NCI-H1930 (cell line): ENCODE data around the gene CREB5.
"Not testable (repeated sequence)": the region's sequence is repeated elsewhere in the genome, so short reads cannot be mapped to it uniquely, and the experiment has no call there.

Experiments used
- DNase-seq, 2 experiments: peaks; one replicate each; lab custom pipeline; 2025; lab: John Stamatoyannopoulos, UW

CREB5 gene

GRCh38 chr7:28782362-28782761, 370.0 kb downstream of the CREB5 start:
- DNase-seq, result no peak

- DNase-seq, result no peak
These were observed 372.0 kb downstream of the CREB5 start for GRCh38 chr7:28784171-28784902.

GRCh38 chr7:28785041-28785995, 373.0 kb downstream of the CREB5 start:
- DNase-seq, result no peak

- not testable (repeated sequence) for DNase-seq
These were observed 373.8 kb downstream of the CREB5 start for GRCh38 chr7:28786156-28786555.

- no peak for DNase-seq
These were observed 374.8 kb downstream of the CREB5 start for GRCh38 chr7:28787106-28787505.

GRCh38 chr7:28790467-28790866, 378.1 kb downstream of the CREB5 start:
- no peak for DNase-seq

GRCh38 chr7:28792858-28793257, 380.5 kb downstream of the CREB5 start:
- no peak for DNase-seq

GRCh38 chr7:28793381-28794085, 381.2 kb downstream of the CREB5 start:
- no peak for DNase-seq

- no peak for DNase-seq
These were observed 386.0 kb downstream of the CREB5 start for GRCh38 chr7:28798274-28798673.

- DNase-seq, result no peak
These were observed 387.3 kb downstream of the CREB5 start for GRCh38 chr7:28799619-28800018.

- no peak for DNase-seq
These were observed 387.8 kb downstream of the CREB5 start for GRCh38 chr7:28800150-28800549.

GRCh38 chr7:28802450-28802849, 390.1 kb downstream of the CREB5 start:
- no peak for DNase-seq

- no peak for DNase-seq
These were observed 391.8 kb downstream of the CREB5 start for GRCh38 chr7:28804157-28804556.

- DNase-seq, result no peak
These were observed 392.7 kb downstream of the CREB5 start for GRCh38 chr7:28804990-28805389.

GRCh38 chr7:28806841-28807240, 394.5 kb downstream of the CREB5 start:
- no peak for DNase-seq

- DNase-seq, result no peak
These were observed 395.2 kb downstream of the CREB5 start for GRCh38 chr7:28807396-28807994.

GRCh38 chr7:28808796-28809533, 396.6 kb downstream of the CREB5 start:
- DNase-seq, result no peak

- no peak for DNase-seq
These were observed 398.7 kb downstream of the CREB5 start for GRCh38 chr7:28811008-28811407.

GRCh38 chr7:28811701-28812430, 399.5 kb downstream of the CREB5 start:
- DNase-seq, result no peak

GRCh38 chr7:28812616-28813015, 400.3 kb downstream of the CREB5 start:
- DNase-seq, result no peak
